Peyer's patch (tissue), 4 donors: ENCODE results near the gene KIAA2012. TPM values are rescaled to one million over a fixed set of nuclear protein-coding genes. Genes with fewer than 3 reads are reported as not detected.

Experiments used
- DNase-seq, 3 donors: peaks; one replicate each; pipeline ENCODE4 v3.0.0-alpha.2; 2017 to 2019
- H3K27ac ChIP-seq, 4 donors: fragments of 200-600 bp; sonication (generic); one replicate each; pipeline ENCODE4 v1.5.1; 2016 to 2019
- H3K27me3 ChIP-seq, 2 donors: fragments of 200-600 bp; sonication (generic); one replicate each; pipeline ENCODE4 v1.5.1; 2019
- H3K36me3 ChIP-seq, 3 donors: fragments of 200-600 bp; sonication (generic); one replicate each; pipeline ENCODE4 v1.5.1; 2016 to 2019
- H3K4me1 ChIP-seq, 4 donors: fragments of 200-600 bp; sonication (generic); one replicate each; pipeline ENCODE4 v1.5.1; 2016 to 2019
- H3K4me3 ChIP-seq, 4 donors: fragments of 200-600 bp; sonication (generic); 1 replicate in 3 of 4; 2 replicates in 1 of 4; pipeline ENCODE4 v1.5.1; 2016 to 2019; ENCODE audit warnings: mild to moderate bottlenecking in 1 of 4
- H3K9me3 ChIP-seq, 4 donors: fragments of 200-600 bp; sonication (generic); one replicate each; pipeline ENCODE4 v1.5.1; 2016 to 2019; ENCODE audit warnings: mild to moderate bottlenecking in 1 of 4
- POLR2A ChIP-seq, 2 donors: fragments of 450-650 bp; IDR thresholded peaks; one replicate each; pipeline ENCODE4 v1.5.1; 2017; ENCODE audit warnings: antibody characterized with exemption in 2 of 2, mild to moderate bottlenecking in 2 of 2, moderate library complexity in 2 of 2
- total RNA-seq, 4 donors: library from RNA; depleted of rRNA; stranded (reverse); fragments of >200 nt; gene quantifications; one replicate each; pipeline ENCODE4 v1.1.0, GENCODE V29; 2016
- TF ChIP-seq, protein P1 (sequence below), 6 experiments: fragments of 450-650 bp in 4 of 6; fragments of 200-600 bp in 2 of 6; sonication (generic) in 1 of 6; IDR thresholded peaks; one replicate each; pipeline ENCODE4 v1.5.1; 2017 to 2019; ENCODE audit warnings: antibody characterized with exemption in 6 of 6, mild to moderate bottlenecking in 3 of 6, moderate library complexity in 1 of 6

Gene KIAA2012
- total RNA-seq, 4 donors from 2014 or later = 0.27 TPM; not detected in 3

DNA sequence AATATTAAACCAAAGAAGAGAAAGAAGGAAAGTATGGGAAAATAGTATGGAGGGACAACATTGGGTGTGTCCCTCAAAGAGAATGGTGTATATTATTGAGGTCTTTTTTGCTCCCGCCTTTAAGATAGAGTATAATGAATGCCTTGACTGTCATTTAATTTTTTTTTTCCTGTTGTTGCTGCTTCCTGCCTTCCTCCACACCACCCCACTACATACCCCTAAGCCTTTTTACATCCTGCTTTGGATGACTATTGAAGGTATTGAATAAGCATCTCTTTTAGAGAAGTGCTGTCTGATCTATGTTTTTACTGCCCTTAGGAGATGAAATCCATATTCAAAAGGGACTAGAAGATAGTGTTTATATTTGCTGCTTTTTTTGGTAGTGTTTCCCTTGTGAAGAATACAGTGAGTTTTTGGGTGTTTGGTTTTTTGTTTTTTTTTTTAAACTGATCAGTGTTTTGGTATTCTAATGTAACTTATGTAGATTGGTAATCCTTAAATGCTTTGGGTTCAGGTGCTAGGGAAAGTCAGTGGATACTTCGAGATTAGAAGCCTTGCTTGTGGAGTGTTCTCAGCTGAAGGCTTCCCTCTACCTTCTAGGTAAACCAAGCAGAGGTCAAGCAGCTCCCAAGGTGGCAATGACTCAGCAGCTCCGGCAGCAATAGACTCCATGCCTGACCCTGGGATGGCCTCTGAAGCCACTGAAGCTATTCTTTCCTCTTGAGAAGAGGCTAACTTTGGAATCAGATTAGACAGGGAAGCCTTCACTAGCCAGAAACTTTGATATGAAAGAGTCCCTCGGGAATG lies 34.4 kb upstream of the KIAA2012 start:
- TF ChIP-seq POLR2A (IDR thresholded peaks at IDR 0.05) = peak in 1 of 2 donors; percentile 11
- TF ChIP-seq, protein P1, sequence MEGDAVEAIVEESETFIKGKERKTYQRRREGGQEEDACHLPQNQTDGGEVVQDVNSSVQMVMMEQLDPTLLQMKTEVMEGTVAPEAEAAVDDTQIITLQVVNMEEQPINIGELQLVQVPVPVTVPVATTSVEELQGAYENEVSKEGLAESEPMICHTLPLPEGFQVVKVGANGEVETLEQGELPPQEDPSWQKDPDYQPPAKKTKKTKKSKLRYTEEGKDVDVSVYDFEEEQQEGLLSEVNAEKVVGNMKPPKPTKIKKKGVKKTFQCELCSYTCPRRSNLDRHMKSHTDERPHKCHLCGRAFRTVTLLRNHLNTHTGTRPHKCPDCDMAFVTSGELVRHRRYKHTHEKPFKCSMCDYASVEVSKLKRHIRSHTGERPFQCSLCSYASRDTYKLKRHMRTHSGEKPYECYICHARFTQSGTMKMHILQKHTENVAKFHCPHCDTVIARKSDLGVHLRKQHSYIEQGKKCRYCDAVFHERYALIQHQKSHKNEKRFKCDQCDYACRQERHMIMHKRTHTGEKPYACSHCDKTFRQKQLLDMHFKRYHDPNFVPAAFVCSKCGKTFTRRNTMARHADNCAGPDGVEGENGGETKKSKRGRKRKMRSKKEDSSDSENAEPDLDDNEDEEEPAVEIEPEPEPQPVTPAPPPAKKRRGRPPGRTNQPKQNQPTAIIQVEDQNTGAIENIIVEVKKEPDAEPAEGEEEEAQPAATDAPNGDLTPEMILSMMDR (IDR thresholded peaks at IDR 0.05) = no peak
- Histone ChIP-seq H3K27me3 (no peaks in the 10 kb centered on the region), H3K9me3 (no peaks in the 10 kb centered on the region), H3K4me3 (peak overlapping the region in 1 of 4 donors; percentile 8), H3K4me1 (peaks cover 0 to 31% (median 12%) of the 10 kb centered on the region in 4 donors), H3K27ac (peak overlapping the region in 3 of 4 donors; percentile 0 to 94 (median 1)), H3K36me3 (no peaks in the 10 kb centered on the region)
- DNase-seq = peak in 2 of 3 donors; percentile 69 to 80

DNA sequence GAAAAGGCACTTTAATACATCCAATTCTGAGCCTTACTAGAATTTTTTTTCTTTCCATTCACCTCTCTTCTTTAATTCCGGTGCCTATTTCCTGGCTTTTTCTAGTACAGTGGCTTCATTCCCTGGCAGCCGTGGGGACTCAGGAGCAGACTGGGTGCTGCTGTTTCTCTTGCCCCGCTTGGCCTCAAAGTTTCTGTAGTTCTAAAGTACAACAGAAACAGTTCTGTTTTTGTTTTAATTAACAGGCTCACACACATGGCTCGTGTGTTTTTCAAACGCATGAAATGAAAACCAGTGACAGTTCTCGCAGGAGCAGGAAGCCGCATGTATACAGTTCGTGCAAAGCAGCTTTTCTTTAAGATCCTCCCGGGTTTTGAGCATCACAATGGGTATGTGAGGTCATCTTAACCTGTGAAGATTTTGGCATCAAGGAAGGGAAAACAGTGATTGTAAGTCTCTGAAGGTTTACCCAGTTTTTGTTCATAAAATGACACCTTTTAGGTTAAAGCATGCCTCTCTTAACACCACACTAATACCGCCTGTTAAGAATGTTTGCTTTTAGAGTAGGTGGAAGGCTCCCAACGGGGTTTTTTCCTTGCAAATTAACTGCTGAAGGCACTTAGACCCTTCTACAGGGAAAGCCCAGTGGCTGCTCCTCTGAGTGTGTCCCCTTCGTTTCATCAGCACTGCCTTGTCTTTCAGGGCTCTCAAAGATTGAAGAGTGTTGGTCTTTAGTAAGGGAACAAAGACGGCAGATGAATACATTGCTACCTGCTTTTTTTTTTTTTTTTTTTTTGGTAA lies 33.6 kb upstream of the KIAA2012 start:
- Histone ChIP-seq H3K27me3 (no peaks in the 10 kb centered on the region), H3K27ac (peak overlapping the region in 2 of 4 donors; percentile 0 to 94), H3K4me1 (peaks cover 0 to 31% (median 10%) of the 10 kb centered on the region in 4 donors), H3K9me3 (no peaks in the 10 kb centered on the region), H3K36me3 (no peaks in the 10 kb centered on the region), H3K4me3 (peak overlapping the region in 1 of 4 donors; percentile 8)
- DNase-seq = no peak
- TF ChIP-seq, protein P1 (IDR thresholded peaks at IDR 0.05) = no peak
- no peak for TF ChIP-seq POLR2A (IDR thresholded peaks at IDR 0.05)

DNA sequence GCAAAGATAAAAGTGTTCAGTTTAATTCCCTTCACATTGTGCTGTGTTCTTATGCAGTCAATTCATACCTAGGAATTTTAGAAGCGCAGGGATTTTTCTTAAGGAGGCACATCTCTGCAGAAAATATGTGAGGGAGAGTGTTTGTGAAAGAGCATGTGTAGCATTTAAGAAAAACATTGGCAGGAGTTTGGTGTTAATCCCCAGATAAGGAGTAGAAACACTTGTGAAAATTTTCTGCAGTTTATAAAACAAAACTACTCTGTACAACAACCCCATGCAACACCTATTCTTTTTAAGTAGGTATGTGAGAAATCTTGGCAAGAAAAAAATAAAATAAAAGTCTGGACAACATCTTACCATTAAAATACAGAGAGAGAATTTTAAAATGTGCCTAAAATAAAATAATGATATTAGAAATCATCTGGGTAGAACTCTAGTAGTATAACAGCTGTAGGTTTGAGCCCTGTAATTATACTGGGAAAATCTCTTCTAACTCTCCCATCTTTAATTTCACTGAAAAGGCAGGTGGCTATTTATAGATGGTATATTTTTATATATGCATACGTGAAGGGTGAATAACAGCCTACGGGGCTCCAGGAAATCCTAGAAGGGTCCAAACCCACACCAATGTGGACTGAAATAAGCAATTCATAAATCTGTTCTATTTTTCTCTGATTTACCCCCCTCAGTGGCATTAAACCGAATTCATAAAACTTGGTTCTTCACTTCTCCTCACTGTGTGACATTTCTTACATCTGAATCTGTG lies 32.8 kb upstream of the KIAA2012 start:
- no peak for DNase-seq
- Histone ChIP-seq H3K9me3 (no peaks in the 10 kb centered on the region), H3K36me3 (no peaks in the 10 kb centered on the region), H3K27ac (no peak overlapping the region), H3K4me1 (peaks cover 0 to 26% (median 5%) of the 10 kb centered on the region in 4 donors), H3K4me3 (no peak overlapping the region), H3K27me3 (no peaks in the 10 kb centered on the region)
- no peak for TF ChIP-seq POLR2A (IDR thresholded peaks at IDR 0.05)
- TF ChIP-seq, protein P1 (IDR thresholded peaks at IDR 0.05) = no peak

DNA sequence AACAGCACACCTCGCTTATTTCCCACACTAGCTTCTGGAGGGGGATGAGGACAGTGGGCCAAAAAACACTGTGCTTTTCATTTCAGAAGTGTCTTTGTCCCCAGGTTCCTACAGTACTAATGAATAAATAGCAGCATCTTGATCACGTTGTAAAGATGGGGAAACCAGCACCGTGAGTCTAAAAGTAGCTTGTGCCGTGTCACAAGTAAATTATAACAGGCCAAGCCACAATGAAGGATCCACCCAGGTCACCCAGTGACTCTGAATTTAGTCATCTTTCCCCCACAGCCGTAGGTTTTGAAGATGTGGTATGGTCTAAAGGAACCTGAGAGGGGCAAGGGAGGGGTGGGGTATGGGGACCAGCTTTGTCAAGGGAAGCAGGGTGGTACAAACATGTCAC lies 30.6 kb upstream of the KIAA2012 start:
- Histone ChIP-seq H3K27me3 (no peaks in the 10 kb centered on the region), H3K27ac (no peak overlapping the region), H3K4me3 (no peak overlapping the region), H3K9me3 (no peaks in the 10 kb centered on the region), H3K4me1 (peaks cover 0 to 20% (median 2%) of the 10 kb centered on the region in 4 donors), H3K36me3 (no peaks in the 10 kb centered on the region)
- TF ChIP-seq, protein P1 (IDR thresholded peaks at IDR 0.05) = no peak
- no peak for TF ChIP-seq POLR2A (IDR thresholded peaks at IDR 0.05)
- DNase-seq = no peak

DNA sequence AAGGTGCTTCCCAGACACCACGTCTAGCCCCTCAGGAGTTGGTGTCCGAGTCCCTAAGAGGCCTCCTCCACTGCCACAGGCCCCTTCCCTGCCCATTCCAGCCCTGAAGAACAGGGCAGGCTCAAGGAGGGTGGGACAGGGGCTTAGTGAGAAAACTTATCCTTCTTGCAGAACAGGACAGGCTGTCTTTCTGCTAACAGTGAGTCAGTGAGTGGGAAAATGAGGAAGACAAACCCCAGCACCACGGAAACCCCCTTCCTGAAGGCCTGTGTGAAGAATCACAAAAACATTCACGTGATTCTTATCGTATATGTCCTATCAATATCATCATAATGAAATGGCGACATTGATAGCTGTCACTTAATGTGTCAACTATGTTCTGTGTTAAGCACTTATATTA lies 29.6 kb upstream of the KIAA2012 start:
- no peak for DNase-seq
- no peaks in the 10 kb centered on the region for H3K36me3 ChIP-seq
- no peaks in the 10 kb centered on the region for H3K9me3 ChIP-seq
- H3K4me1 ChIP-seq = peaks cover 0 to 13% (median 0%) of the 10 kb centered on the region in 4 donors
- TF ChIP-seq POLR2A (IDR thresholded peaks at IDR 0.05) = no peak
- TF ChIP-seq, protein P1 (IDR thresholded peaks at IDR 0.05) = no peak
- no peak overlapping the region for H3K4me3 ChIP-seq
- no peak overlapping the region for H3K27ac ChIP-seq
- no peaks in the 10 kb centered on the region for H3K27me3 ChIP-seq
